A375 (cell line): ENCODE results near the gene LRRC72. TPM values are rescaled to one million over a fixed set of nuclear protein-coding genes. Genes with fewer than 3 reads are reported as not detected.

Source experiments
- total RNA-seq: library from RNA; depleted of rRNA; stranded (reverse); fragments of >200 nt; shearing (Covaris generic); gene quantifications from 2 replicates; pipeline ENCODE4 v1.2.3, GENCODE V29; 2014; rRNA removed

Gene LRRC72
- total RNA-seq, result not detected in 2 replicates

DNA sequence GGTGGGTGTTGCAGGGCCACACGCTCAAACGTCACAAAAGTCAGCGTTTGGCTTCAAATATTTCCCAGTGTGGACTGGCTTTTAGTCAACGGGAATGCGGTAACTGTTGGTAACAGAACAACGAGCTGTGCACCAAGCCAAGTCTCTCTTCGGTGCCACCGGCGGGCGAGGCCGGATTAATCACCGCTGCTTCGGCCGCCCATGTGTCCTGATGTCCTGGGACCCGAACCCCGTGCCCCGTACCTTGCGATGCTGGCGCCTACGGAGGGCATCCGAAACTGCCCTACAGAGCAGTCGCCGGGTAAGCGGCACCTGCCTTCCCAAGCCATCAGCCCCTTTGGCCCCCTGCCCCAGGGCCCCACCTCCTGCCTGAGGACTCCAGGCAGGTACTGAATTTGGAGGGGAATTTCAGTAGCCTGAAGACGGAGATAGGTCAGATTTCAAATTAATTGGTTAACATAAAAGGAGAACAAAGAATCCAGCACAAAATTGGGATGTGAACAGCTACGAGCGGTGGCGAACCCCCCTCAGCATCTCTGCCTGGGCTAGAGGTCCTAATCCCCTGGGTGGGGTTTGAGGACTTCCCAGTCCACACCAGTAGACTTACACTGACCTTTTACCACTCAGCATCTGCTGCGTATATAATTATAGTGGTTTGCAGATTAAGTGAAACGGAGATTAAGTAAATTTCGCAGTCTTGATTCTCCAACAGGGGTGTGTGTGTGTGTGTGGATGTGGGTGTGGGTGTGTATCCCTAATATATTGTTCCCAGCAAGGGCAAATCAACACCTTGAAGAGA, at the start of gene LRRC72:
Gene LRRC72 (plus strand): TSS at position 84 of the 799 bp plus-strand sequence. CDS start 128 bp downstream, at position 212.

Other genes with a start within 250 kb of the LRRC72 start
- gene CRPPA, start 105.3 kb upstream of the LRRC72 start, total RNA-seq, result 0.64 and 1.5 TPM in 2 replicates
- gene SOSTDC1, start 61.1 kb upstream of the LRRC72 start, total RNA-seq, result not detected in 2 replicates
- gene ANKMY2, start 118.9 kb downstream of the LRRC72 start, total RNA-seq, result 9.9 and 11.7 TPM in 2 replicates
- gene BZW2, start 119.4 kb downstream of the LRRC72 start, total RNA-seq, result 129 and 172 TPM in 2 replicates
- gene TSPAN13, start 226.9 kb downstream of the LRRC72 start, total RNA-seq, result 24.3 and 28.1 TPM in 2 replicates